HCT116 (cell line): ENCODE data around the gene EGR4. TPM values are rescaled to one million over a fixed set of nuclear protein-coding genes. Genes with fewer than 3 reads are reported as not detected.

Experiments
- ATAC-seq: fragments of 200-7000 bp; cut with Tn5 transposase; 2 replicates; pipeline ENCODE4 v1.9.1; 2020; ENCODE audit warnings: mild to moderate bottlenecking, moderate library complexity
- BruUV-seq: library from RNA; stranded (reverse); fragments of 400-500 nt; replicated peaks from 2 replicates; lab custom pipeline; 2021; lab: Mats Ljungman, UMichigan
- CTCF ChIA-PET: fragments of 300-600 bp; sonication (Branson Sonifier 250); formaldehyde crosslinking; loops from one replicate; lab custom pipeline; 2021; ENCODE audit warnings: antibody characterized with exemption; lab: Charles Lee
- POLR2A ChIA-PET: fragments of 300-600, 350-600 bp; sonication (Branson Sonifier 250); formaldehyde crosslinking; loops from one replicate; lab custom pipeline; 2021; ENCODE audit warnings: antibody characterized with exemption; lab: Charles Lee
- RAD21 ChIA-PET, 2 experiments: fragments of 300-600 bp; sonication (Branson Sonifier 250); formaldehyde crosslinking; loops; one replicate each; lab custom pipeline; 2023; ENCODE audit warnings: low total read pairs in 2 of 2; ENCODE audit not compliant: uncharacterized antibody in 2 of 2, unreplicated experiment in 2 of 2, low non-redundant PET in 1 of 2; lab: Charles Lee
- DNase-seq: peaks from one replicate; pipeline ENCODE4 v3.0.0-alpha.2; 2010; ENCODE audit warnings: low read depth, low spot score
- H2AFZ ChIP-seq: fragments of 200-600 bp; shearing (Covaris generic), sonication (generic); 2 replicates; pipeline ENCODE4 v1.6.1; 2017; ENCODE audit warnings: low read depth, mixed run types, mixed read lengths, antibody characterized with exemption, low read length; ENCODE audit not compliant: poor library complexity, severe bottlenecking
- H3K27ac ChIP-seq: 2 replicates; pipeline ENCODE4 v1.5.1; 2012; ENCODE audit warnings: low read depth, low read length
- H3K27me3 ChIP-seq: fragments of 200-600 bp; sonication (generic); 2 replicates; pipeline ENCODE4 v1.6.1; 2016; ENCODE audit warnings: mixed run types, low read length, mixed read lengths; ENCODE audit not compliant: insufficient read depth
- H3K36me3 ChIP-seq, 2 experiments: fragments of 200-500 bp in 1 of 2; fragments of 200-600 bp in 1 of 2; sonication (Bioruptor generic) in 1 of 2; sonication (generic) in 1 of 2; 2 replicates each; pipeline versions ENCODE4 v1.5.1 to v1.6.1; 2014 to 2016; ENCODE audit warnings: low read length in 2 of 2, inconsistent platforms in 1 of 2, mixed read lengths in 1 of 2, mixed run types in 1 of 2; ENCODE audit not compliant: insufficient read depth in 2 of 2, control insufficient read depth in 1 of 2
- H3K4me1 ChIP-seq, 2 experiments: fragments of 200-600 bp in 1 of 2; sonication (generic) in 1 of 2; 2 replicates each; pipeline versions ENCODE4 v1.5.1 to v1.6.1; 2012 to 2017; ENCODE audit warnings: low read length in 2 of 2, inconsistent platforms in 1 of 2, mild to moderate bottlenecking in 1 of 2, mixed read lengths in 1 of 2, mixed run types in 1 of 2, moderate library complexity in 1 of 2; ENCODE audit not compliant: insufficient read depth in 2 of 2, control insufficient read depth in 1 of 2
- H3K4me2 ChIP-seq: fragments of 200-600 bp; sonication (generic); 2 replicates; pipeline ENCODE4 v1.6.1; 2017; ENCODE audit warnings: mixed run types, low read length, mixed read lengths
- H3K4me3 ChIP-seq, 2 experiments: fragments of 200-600 bp in 1 of 2; sonication (generic) in 1 of 2; replicated peaks in 1 of 2; 2 replicates each; pipeline ENCODE4 v1.5.1; 2011 to 2016; ENCODE audit warnings: low read length in 2 of 2, control low read depth in 1 of 2, low read depth in 1 of 2, mild to moderate bottlenecking in 1 of 2, mixed read lengths in 1 of 2, mixed run types in 1 of 2
- H3K79me2 ChIP-seq: fragments of 200-600 bp; sonication (generic); 2 replicates; pipeline ENCODE4 v1.6.1; 2017; ENCODE audit warnings: mild to moderate bottlenecking, mixed run types, low read length, moderate library complexity, mixed read lengths; ENCODE audit not compliant: insufficient read depth
- H3K9ac ChIP-seq: fragments of 200-600 bp; sonication (generic); 2 replicates; pipeline ENCODE4 v1.6.1; 2016; ENCODE audit warnings: low read length, mixed read lengths
- H3K9me2 ChIP-seq: fragments of 200-600 bp; sonication (generic), shearing (Covaris generic); 2 replicates; pipeline ENCODE4 v1.6.1; 2017; ENCODE audit warnings: mixed run types, mild to moderate bottlenecking, moderate library complexity; ENCODE audit not compliant: insufficient read depth
- H3K9me3 ChIP-seq, 2 experiments: fragments of 200-500 bp in 1 of 2; fragments of 200-600 bp in 1 of 2; sonication (Bioruptor generic) in 1 of 2; sonication (generic) in 1 of 2; 2 replicates each; pipeline ENCODE4 v1.6.1; 2014 to 2017; ENCODE audit warnings: low read length in 2 of 2, mixed read lengths in 2 of 2, inconsistent platforms in 1 of 2, low read depth in 1 of 2, mild to moderate bottlenecking in 1 of 2, mixed run types in 1 of 2, moderate library complexity in 1 of 2; ENCODE audit not compliant: control insufficient read depth in 1 of 2, insufficient read depth in 1 of 2
- H4K20me1 ChIP-seq: fragments of 200-600 bp; sonication (generic), shearing (Covaris generic); 2 replicates; pipeline ENCODE4 v1.6.1; 2017; ENCODE audit warnings: mixed run types, mild to moderate bottlenecking, moderate library complexity; ENCODE audit not compliant: insufficient read depth
- ATF3 ChIP-seq: IDR thresholded peaks from 2 replicates; pipeline ENCODE4 v1.6.1; 2012
- CBX3 ChIP-seq: IDR thresholded peaks from 2 replicates; pipeline ENCODE4 v1.6.1; 2012; ENCODE audit warnings: low read depth
- CEBPB ChIP-seq: IDR thresholded peaks from 2 replicates; pipeline ENCODE4 v1.6.1; 2012; ENCODE audit warnings: low read depth
- CTCF ChIP-seq, 3 experiments: fragments of 200-600 bp in 1 of 3; sonication (generic) in 1 of 3; IDR thresholded peaks in 2 of 3; conservative IDR thresholded peaks in 1 of 3; 2 replicates each; pipeline ENCODE4 v1.5.1; 2012 to 2017; ENCODE audit warnings: low read depth in 2 of 3, low read length in 2 of 3, antibody characterized with exemption in 1 of 3, borderline replicate concordance in 1 of 3, control low read depth in 1 of 3, mild to moderate bottlenecking in 1 of 3, mixed read lengths in 1 of 3, mixed run types in 1 of 3, moderate library complexity in 1 of 3; ENCODE audit not compliant: insufficient read depth in 1 of 3
- EGR1 ChIP-seq: IDR thresholded peaks from 2 replicates; pipeline ENCODE4 v1.6.1; 2012; ENCODE audit warnings: low read depth
- EZH2phosphoT487 ChIP-seq: fragments of 200-600 bp; IDR thresholded peaks from 2 replicates; pipeline ENCODE4 v1.6.1; 2018; ENCODE audit warnings: antibody characterized with exemption, borderline replicate concordance
- FOSL1 ChIP-seq: IDR thresholded peaks from 2 replicates; pipeline ENCODE4 v1.6.1; 2012; ENCODE audit warnings: low read depth
- JUND ChIP-seq: IDR thresholded peaks from 2 replicates; pipeline ENCODE4 v1.6.1; 2012
- MAX ChIP-seq: IDR thresholded peaks from 2 replicates; pipeline ENCODE4 v1.6.1; 2012
- POLR2A ChIP-seq: IDR thresholded peaks from 2 replicates; pipeline ENCODE4 v1.7.0; 2011; ENCODE audit warnings: borderline replicate concordance; ENCODE audit not compliant: insufficient read depth, insufficient read length; ENCODE audit errors: extremely low read depth
- POLR2AphosphoS5 ChIP-seq: IDR thresholded peaks from 2 replicates; pipeline ENCODE4 v1.6.1; 2011; ENCODE audit warnings: mild to moderate bottlenecking, low read depth, low read length, moderate library complexity
- RAD21 ChIP-seq: IDR thresholded peaks from 2 replicates; pipeline ENCODE4 v1.6.1; 2012; ENCODE audit warnings: low read depth, mild to moderate bottlenecking
- REST ChIP-seq: IDR thresholded peaks from 2 replicates; pipeline ENCODE4 v1.6.1; 2012; ENCODE audit warnings: low read depth
- SIN3A ChIP-seq: IDR thresholded peaks from 2 replicates; pipeline ENCODE4 v1.6.1; 2012; ENCODE audit warnings: low read depth
- SRF ChIP-seq: IDR thresholded peaks from 2 replicates; pipeline ENCODE4 v1.6.1; 2012; ENCODE audit warnings: low read depth
- YY1 ChIP-seq: IDR thresholded peaks from 2 replicates; pipeline ENCODE4 v1.6.1; 2011; ENCODE audit warnings: low read length, low read depth, moderate library complexity, mild to moderate bottlenecking; ENCODE audit not compliant: insufficient replicate concordance; ENCODE audit errors: extremely low read depth
- ZBTB33 ChIP-seq: IDR thresholded peaks from 2 replicates; pipeline ENCODE4 v1.6.1; 2011; ENCODE audit warnings: mild to moderate bottlenecking, low read length, moderate library complexity; ENCODE audit not compliant: insufficient replicate concordance; ENCODE audit errors: extremely low read depth
- ZFX ChIP-seq: fragments of 450-650 bp; IDR thresholded peaks from 2 replicates; pipeline ENCODE4 v1.6.1; 2017
- ZNF274 ChIP-seq: fragments of 200-500 bp; sonication (Bioruptor generic); IDR thresholded peaks from 2 replicates; pipeline ENCODE4 v1.6.1; 2014; ENCODE audit warnings: mild to moderate bottlenecking, low read depth, low read length, inconsistent platforms
- intact Hi-C: fragments of 100-400 bp; cut with micrococcal nuclease; formaldehyde crosslinking; loops from 2 replicates; pipeline ENCODE4 v1.10.0; 2022
- total RNA-seq: library from RNA; stranded (reverse); gene quantifications from one replicate; pipeline ENCODE4 v1.2.1, GENCODE V29; 2021; ENCODE audit not compliant: unreplicated experiment

EGR4 gene
- total RNA-seq, 1 experiment from 2014 or later = 0.37 TPM

GRCh38 chr2:73284296-73285158 lies 8.8 kb downstream of the EGR4 start, which contains the start of gene FBXO41:
FBXO41 (minus strand) TSS chr2:73284478; CDS start chr2:73269630, 14,848 bp downstream.
- Histone ChIP-seq H3K9me2 (no peaks in the 10 kb centered on the region), H3K27me3 (no peaks in the 10 kb centered on the region), H3K9me3 (no peaks in the 10 kb centered on the region), H3K27ac (peak within 1 kb of the TSS; percentile 91), H2AFZ (no peak within 1 kb of the TSS), H3K36me3 (peaks cover 2 to 9% of the 10 kb centered on the region in 2 experiments; a peak in 1 of 4 replicates), H3K4me3 (peak within 1 kb of the TSS; percentile 76 to 85), H4K20me1 (no peaks in the 10 kb centered on the region), H3K4me1 (peaks cover 11 to 36% of the 10 kb centered on the region in 2 experiments), H3K4me2 (peak within 1 kb of the TSS; percentile 99), H3K79me2 (peaks cover 46% of the 10 kb centered on the region), H3K9ac (peak within 1 kb of the TSS; percentile 87)
- TSS peak; percentile 66 for BruUV-seq
- intact Hi-C loops = no loop called here
- ATAC-seq (peak; percentile 81), DNase-seq (no peak)
- POLR2A ChIA-PET = interaction anchor here (0.6 to 1.0 kb wide), 2 partner anchors 51 to 66 kb away, joined by 3 read pairs; partner anchors contain the start of gene PRADC1
- RAD21 ChIA-PET = no interaction called here
- CTCF ChIA-PET = interaction anchor here (0.6 kb wide), 1 partner anchor 159 kb away, joined by 3 read pairs; no protein-coding TSS in a partner anchor
- TF ChIP-seq ZNF274 = no peak
- no peak for TF ChIP-seq FOSL1
- TF ChIP-seq YY1 = no peak
- TF ChIP-seq CTCF (IDR thresholded peaks at IDR 0.05 in 2 of 3, conservative IDR thresholded peaks at IDR 0.05 in 1 of 3; ENCODE audit: borderline replicate concordance in 1 of 3, insufficient read depth in 1 of 3, low read depth in 2 of 3, low read length in 2 of 3) = no peak
- no peak for TF ChIP-seq JUND
- TF ChIP-seq POLR2AphosphoS5 = peak; percentile 75
- peak; percentile 69 for TF ChIP-seq ZFX
- TF ChIP-seq ZBTB33 = no peak
- peak; percentile 33; the same call in 1 of the 2 replicates for TF ChIP-seq MAX
- TF ChIP-seq EZH2phosphoT487 = no peak
- peak; percentile 65; the same call in 1 of the 2 replicates for TF ChIP-seq SIN3A
- TF ChIP-seq EGR1 = peak; percentile 55
- TF ChIP-seq CEBPB = no peak
- TF ChIP-seq SRF = no peak
- no peak for TF ChIP-seq RAD21
- peak; percentile 57 for TF ChIP-seq POLR2A
- no peak for TF ChIP-seq ATF3
- TF ChIP-seq REST = no peak
- TF ChIP-seq CBX3 = no peak
